Inferior parietal cortex (tissue), 1 donor: Measurements from ENCODE around the gene C11orf87.

Experiments
- DNase-seq: peaks from one replicate; pipeline ENCODE4 v3.0.0-alpha.2; 2016; ENCODE audit errors: extremely low spot score

Gene C11orf87

DNA sequence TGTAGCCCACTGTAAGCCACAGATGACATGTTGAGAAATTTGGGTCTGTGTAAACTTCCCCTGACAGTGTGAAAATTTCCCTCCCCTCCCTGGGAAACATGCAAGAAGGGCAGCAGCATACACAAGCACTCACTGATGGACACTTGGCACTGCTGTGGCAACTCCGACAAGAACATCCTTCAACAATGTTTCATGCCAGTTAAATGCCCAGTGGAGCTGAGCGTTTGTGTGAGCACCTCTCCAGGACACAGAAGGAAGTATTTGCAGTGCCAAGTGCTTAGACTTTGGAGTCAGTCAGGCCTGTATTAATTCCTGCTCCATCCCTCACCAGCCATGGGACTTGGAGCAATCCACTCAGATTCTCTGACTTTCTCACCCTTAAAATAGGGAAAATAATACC, 17.7 kb downstream of the C11orf87 start:
- DNase-seq, result no peak

DNA sequence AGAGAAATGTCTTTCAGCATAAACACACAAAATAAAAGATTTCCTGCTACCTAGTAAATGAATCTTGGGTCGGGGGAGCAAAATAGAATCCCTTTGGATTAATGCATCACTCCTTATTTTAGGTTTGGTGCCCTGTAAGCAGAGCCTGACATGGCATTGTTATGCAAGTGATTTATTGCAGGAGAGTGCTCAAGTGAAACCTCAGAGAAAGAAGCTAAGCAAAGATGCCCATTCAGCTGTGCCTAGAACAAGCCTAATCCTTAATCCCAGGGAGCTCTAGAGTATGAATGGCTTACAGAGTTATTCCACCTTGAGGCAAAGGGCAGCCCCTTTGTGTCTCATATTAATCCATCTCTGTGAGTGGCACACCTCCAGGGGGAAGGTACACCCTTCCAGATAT, 21.1 kb downstream of the C11orf87 start:
- no peak for DNase-seq

DNA sequence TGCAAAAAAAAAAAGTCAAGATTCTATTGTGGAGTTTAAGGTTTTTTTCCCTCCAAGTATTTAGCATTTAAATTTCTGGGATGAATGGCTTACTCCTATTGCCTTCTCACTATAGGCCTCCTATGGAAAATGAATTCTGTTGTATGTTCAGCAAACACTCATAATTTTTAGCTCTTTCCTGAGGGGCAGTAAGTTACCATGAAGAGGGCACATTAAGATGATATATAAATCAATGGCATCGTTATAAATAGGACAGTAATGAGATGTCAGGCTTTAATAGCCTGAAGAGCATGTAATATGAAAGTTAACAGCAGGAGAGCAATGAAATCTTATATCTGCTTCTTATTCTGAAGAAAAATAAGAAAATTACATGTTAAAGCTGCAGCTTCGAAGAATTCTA, 32.9 kb downstream of the C11orf87 start:
- DNase-seq, result no peak
